Right ventricle myocardium superior (tissue), 1 donor: ENCODE data around the gene ATRNL1. TPM values are rescaled to one million over a fixed set of nuclear protein-coding genes. Genes with fewer than 3 reads are reported as not detected.
"Not testable (repeated sequence)": the region's sequence is repeated elsewhere in the genome, so short reads cannot be mapped to it uniquely, and the experiment has no call there.

Experiments used
- ATAC-seq: fragments of 200-7000 bp; cut with Tn5 transposase; one replicate; pipeline ENCODE4 v1.9.1; 2020; ENCODE audit warnings: mild to moderate bottlenecking; ENCODE audit not compliant: poor library complexity
- DNase-seq: peaks from one replicate; pipeline ENCODE4 v3.0.0-alpha.2; 2020
- intact Hi-C: fragments of 100-400 bp; cut with DNase I; formaldehyde crosslinking; loops from one replicate; pipeline ENCODE4 v1.11.2; 2022
- total RNA-seq: library from RNA; stranded (reverse); fragmentation: NEBNext Ultra II Directional; extraction: Animal tissue kit (Norgen Biotek cat#: 25700); gene quantifications from one replicate; pipeline ENCODE4 v1.2.1, GENCODE V29; 2021
- donor health status: DM: no; HTN: yes; CAD: no; lungs with severe emphysema.

The ATRNL1 gene
- total RNA-seq, 1 donor from 2014 or later = 0.38 TPM

GRCh38 chr10:115379064-115379463, 285.9 kb downstream of the ATRNL1 start:
- intact Hi-C loops = no loop called here
- ATAC-seq = no peak
- DNase-seq = no peak

GRCh38 chr10:115384665-115385064, 291.5 kb downstream of the ATRNL1 start:
- intact Hi-C loops = no loop called here
- DNase-seq (no peak), ATAC-seq (no peak)

GRCh38 chr10:115390607-115391006, 297.4 kb downstream of the ATRNL1 start:
- no peak for ATAC-seq
- intact Hi-C loops = no loop called here
- DNase-seq = no peak

- ATAC-seq = no peak
- intact Hi-C loops = no loop called here
- no peak for DNase-seq
Measured at GRCh38 chr10:115398026-115398425, 304.9 kb downstream of the ATRNL1 start.

- ATAC-seq = no peak
- intact Hi-C loops = no loop called here
- no peak for DNase-seq
Measured at GRCh38 chr10:115402699-115403098, 309.5 kb downstream of the ATRNL1 start.

GRCh38 chr10:115405838-115406237, 312.7 kb downstream of the ATRNL1 start:
- intact Hi-C loops = not testable (repeated sequence)

GRCh38 chr10:115409347-115409746, 316.2 kb downstream of the ATRNL1 start:
- no peak for DNase-seq
- intact Hi-C loops = no loop called here
- ATAC-seq = no peak

More at GRCh38 chr10:115405838-115406237, 312.7 kb downstream of the ATRNL1 start:
- DNase-seq, ATAC-seq: not testable (repeated sequence)

- DNase-seq (no peak), ATAC-seq (no peak)
- intact Hi-C loops = no loop called here
Measured at GRCh38 chr10:115417585-115418265, 324.6 kb downstream of the ATRNL1 start.

- no peak for ATAC-seq
- DNase-seq = no peak
- intact Hi-C loops = no loop called here
Measured at GRCh38 chr10:115422624-115423023, 329.5 kb downstream of the ATRNL1 start.

GRCh38 chr10:115427611-115428010, 334.4 kb downstream of the ATRNL1 start:
- intact Hi-C loops = no loop called here

GRCh38 chr10:115432188-115432819, 339.1 kb downstream of the ATRNL1 start:
- intact Hi-C loops = no loop called here
- DNase-seq (no peak), ATAC-seq (no peak)

More at GRCh38 chr10:115427611-115428010, 334.4 kb downstream of the ATRNL1 start:
- DNase-seq = no peak
- ATAC-seq = no peak

- intact Hi-C loops = no loop called here
- ATAC-seq (no peak), DNase-seq (no peak)
Measured at GRCh38 chr10:115436999-115437398, 343.8 kb downstream of the ATRNL1 start.

GRCh38 chr10:115441907-115442545, 348.9 kb downstream of the ATRNL1 start:
- intact Hi-C loops = no loop called here
- ATAC-seq (no peak), DNase-seq (no peak)

GRCh38 chr10:115456812-115457211, 363.6 kb downstream of the ATRNL1 start:
- intact Hi-C loops = no loop called here
- no peak for ATAC-seq
- DNase-seq = no peak

- no peak for DNase-seq
- intact Hi-C loops = no loop called here
- ATAC-seq = no peak
Measured at GRCh38 chr10:115483294-115483693, 390.1 kb downstream of the ATRNL1 start.

GRCh38 chr10:115491526-115492140, 398.5 kb downstream of the ATRNL1 start:
- DNase-seq (no peak), ATAC-seq (no peak)
- intact Hi-C loops = no loop called here

GRCh38 chr10:115503546-115503945, 410.4 kb downstream of the ATRNL1 start:
- no peak for ATAC-seq

GRCh38 chr10:115514895-115515294, 421.7 kb downstream of the ATRNL1 start:
- intact Hi-C loops = no loop called here
- no peak for DNase-seq
- no peak for ATAC-seq

More at GRCh38 chr10:115503546-115503945, 410.4 kb downstream of the ATRNL1 start:
- DNase-seq = no peak
- intact Hi-C loops = no loop called here

- ATAC-seq = no peak
- DNase-seq = no peak
- intact Hi-C loops = no loop called here
Measured at GRCh38 chr10:115525141-115525540, 432.0 kb downstream of the ATRNL1 start.
